CD14-positive monocyte (primary cell): ENCODE data around the gene CUL2. TPM values are rescaled to one million over a fixed set of nuclear protein-coding genes. Genes with fewer than 3 reads are reported as not detected.

ENCODE experiments used
- DNase-seq, 3 donors: peaks; one replicate each; pipeline ENCODE4 v3.0.0-alpha.2; 2011 to 2022
- H2AFZ ChIP-seq: 2 replicates; pipeline ENCODE4 v1.6.0; 2012; ENCODE audit warnings: mild to moderate bottlenecking, low read depth, low read length, inconsistent platforms; ENCODE audit not compliant: insufficient read depth, poor library complexity, severe bottlenecking
- H3K27ac ChIP-seq, 2 donors: 1 replicate in 1 of 2; 2 replicates in 1 of 2; pipeline ENCODE4 v1.5.1; 2012 to 2013; ENCODE audit warnings: low read length in 2 of 2, control low read depth in 1 of 2, inconsistent platforms in 1 of 2, low read depth in 1 of 2, mild to moderate bottlenecking in 1 of 2
- H3K27me3 ChIP-seq, 2 donors: one replicate each; pipeline versions ENCODE4 v1.6.0 to v1.6.1; 2011 to 2013; ENCODE audit warnings: low read length in 2 of 2; ENCODE audit not compliant: control insufficient read depth in 2 of 2, insufficient read depth in 2 of 2
- H3K36me3 ChIP-seq, 2 donors: replicated peaks in 1 of 2; 1 replicate in 1 of 2; 2 replicates in 1 of 2; pipeline versions ENCODE4 v1.5.1 to v1.6.1; 2012 to 2013; ENCODE audit warnings: low read length in 2 of 2, control low read depth in 1 of 2, inconsistent platforms in 1 of 2, mild to moderate bottlenecking in 1 of 2; ENCODE audit not compliant: insufficient read depth in 2 of 2, control insufficient read depth in 1 of 2
- H3K4me1 ChIP-seq, 2 donors: 1 replicate in 1 of 2; 2 replicates in 1 of 2; pipeline versions ENCODE4 v1.5.1 to v1.6.1; 2012 to 2013; ENCODE audit warnings: low read length in 2 of 2, control low read depth in 1 of 2, inconsistent platforms in 1 of 2, mild to moderate bottlenecking in 1 of 2, moderate library complexity in 1 of 2; ENCODE audit not compliant: insufficient read depth in 2 of 2, control insufficient read depth in 1 of 2
- H3K4me2 ChIP-seq: replicated peaks from 2 replicates; pipeline ENCODE3; 2012; ENCODE audit warnings: low read length, moderate library complexity, mild to moderate bottlenecking; ENCODE audit not compliant: poor library complexity, severe bottlenecking; ENCODE audit errors: extremely low read depth
- H3K4me3 ChIP-seq, 3 experiments: fragments of 200-600 bp in 1 of 3; sonication (generic) in 1 of 3; replicated peaks in 1 of 3; 1 replicate in 2 of 3; 2 replicates in 1 of 3; pipeline ENCODE4 v1.5.1; 2011 to 2013; ENCODE audit warnings: low read length in 3 of 3, mild to moderate bottlenecking in 3 of 3, control low read depth in 2 of 3, low read depth in 2 of 3, inconsistent platforms in 1 of 3, moderate library complexity in 1 of 3
- H3K79me2 ChIP-seq: 2 replicates; pipeline ENCODE4 v1.6.0; 2012; ENCODE audit warnings: mild to moderate bottlenecking, control low read depth, inconsistent platforms, low read length, moderate library complexity; ENCODE audit not compliant: insufficient read depth
- H3K9ac ChIP-seq: 2 replicates; pipeline ENCODE4 v1.6.0; 2017; ENCODE audit warnings: low read length, mild to moderate bottlenecking; ENCODE audit not compliant: insufficient read depth, poor library complexity, severe bottlenecking
- H3K9me3 ChIP-seq, 2 donors: replicated peaks in 1 of 2; 1 replicate in 1 of 2; 2 replicates in 1 of 2; pipeline versions ENCODE4 v1.5.1 to v1.6.1; 2012 to 2013; ENCODE audit warnings: low read length in 2 of 2, control low read depth in 1 of 2; ENCODE audit not compliant: control insufficient read depth in 1 of 2, insufficient read depth in 1 of 2
- H4K20me1 ChIP-seq: 2 replicates; pipeline ENCODE4 v1.6.0; 2012; ENCODE audit warnings: mild to moderate bottlenecking, low read length, control low read depth, moderate library complexity; ENCODE audit not compliant: insufficient read depth
- H3K27ac Mint-ChIP-seq, 7 donors: one replicate each; pipeline ENCODE4 v1.8.0; 2020; ENCODE audit warnings: mild to moderate bottlenecking in 7 of 7, mixed read lengths in 7 of 7, moderate library complexity in 6 of 7, inconsistent platforms in 2 of 7
- H3K27me3 Mint-ChIP-seq, 3 donors: one replicate each; pipeline ENCODE4 v1.8.0; 2021 to 2022; ENCODE audit warnings: low read depth in 3 of 3, mild to moderate bottlenecking in 3 of 3, mixed read lengths in 3 of 3, moderate library complexity in 3 of 3, inconsistent platforms in 1 of 3
- H3K36me3 Mint-ChIP-seq, 2 donors: one replicate each; pipeline ENCODE4 v1.8.0; 2020; ENCODE audit warnings: mixed read lengths in 2 of 2, inconsistent platforms in 1 of 2, mild to moderate bottlenecking in 1 of 2
- H3K4me1 Mint-ChIP-seq: one replicate; pipeline ENCODE4 v1.8.0; 2020; ENCODE audit warnings: mild to moderate bottlenecking, mixed read lengths
- H3K4me3 Mint-ChIP-seq, 2 donors: one replicate each; pipeline ENCODE4 v1.8.0; 2020; ENCODE audit warnings: mild to moderate bottlenecking in 2 of 2, mixed read lengths in 2 of 2, moderate library complexity in 1 of 2
- H3K9me3 Mint-ChIP-seq, 7 donors: one replicate each; pipeline ENCODE4 v1.8.0; 2020 to 2022; ENCODE audit warnings: mixed read lengths in 7 of 7, mild to moderate bottlenecking in 6 of 7, moderate library complexity in 6 of 7, inconsistent platforms in 2 of 7
- WGBS: methylation state at CpG from one replicate; pipeline ENCODE4 v1.1.5; 2013; ENCODE audit warnings: missing lambda C conversion rate; ENCODE audit not compliant: insufficient coverage; 5-methylcytosine and 5-hydroxymethylcytosine counted together
- intact Hi-C, 2 donors: fragments of 100-400 bp; cut with micrococcal nuclease; formaldehyde crosslinking; loops; one replicate each; pipeline versions ENCODE4 v1.15.0 to v1.15.1; 2023
- polyA plus RNA-seq, 3 donors: library from polyadenylated mRNA; depleted of rRNA in 1 of 3; unstranded in 2 of 3; stranded (reverse) in 1 of 3; fragments of 300-500 nt in 2 of 3; fragments of >200 nt in 1 of 3; fragmentation: Illumina TruSeq in 2 of 3; gene quantifications; 1 replicate in 2 of 3; 2 replicates in 1 of 3; pipeline ENCODE4 v1.2.3, GENCODE V29; 2012 to 2021
- TF ChIP-seq, protein P1 (sequence below): fragments of 200-600 bp; IDR thresholded peaks from one replicate; pipeline ENCODE4 v1.8.0; 2022; ENCODE audit warnings: antibody characterized with exemption, mild to moderate bottlenecking

CUL2 gene
- polyA plus RNA-seq, 3 donors = 10.2 to 22.8 (median 12.9) TPM

DNA sequence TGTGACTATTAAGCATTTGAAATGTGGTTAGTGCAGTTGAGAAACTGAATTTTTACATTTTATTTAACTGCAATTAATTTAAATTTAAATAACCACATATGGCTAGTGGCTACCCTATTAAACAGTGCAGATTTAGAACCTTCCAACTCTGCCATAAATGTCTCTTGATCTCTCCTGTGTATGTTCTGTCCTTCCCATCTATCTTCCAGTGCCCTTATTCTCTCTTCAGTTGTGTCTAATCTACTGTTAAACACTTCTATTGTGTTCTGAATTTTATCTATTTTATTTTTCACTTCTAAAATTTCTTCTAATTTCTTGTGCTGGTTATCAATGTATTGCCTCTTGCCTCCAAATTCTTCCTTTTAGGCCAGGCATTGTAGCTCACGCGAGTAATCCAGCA lies 105.0 kb downstream of the CUL2 start:
- Histone ChIP-seq H3K27ac (no peak overlapping the region), H3K4me3 (no peak overlapping the region), H3K4me2 (no peak overlapping the region), H3K36me3 (no peaks in the 10 kb centered on the region), H3K9ac (no peak overlapping the region), H3K9me3 (peaks cover 14 to 35% of the 10 kb centered on the region in 2 donors), H2AFZ (no peak overlapping the region), H3K79me2 (no peaks in the 10 kb centered on the region), H3K4me1 (no peaks in the 10 kb centered on the region), H3K27me3 (no peaks in the 10 kb centered on the region), H4K20me1 (no peaks in the 10 kb centered on the region)
- Mint-ChIP-seq H3K27me3 (peaks cover 2 to 7% (median 5%) of the 10 kb centered on the region in 3 donors), H3K4me1 (no peaks in the 10 kb centered on the region), H3K27ac (no peak overlapping the region), H3K36me3 (no peaks in the 10 kb centered on the region), H3K4me3 (no peak overlapping the region), H3K9me3 (peaks cover 11 to 36% (median 31%) of the 10 kb centered on the region in 7 donors)
- intact Hi-C loops = no loop called here
- TF ChIP-seq, protein P1, sequence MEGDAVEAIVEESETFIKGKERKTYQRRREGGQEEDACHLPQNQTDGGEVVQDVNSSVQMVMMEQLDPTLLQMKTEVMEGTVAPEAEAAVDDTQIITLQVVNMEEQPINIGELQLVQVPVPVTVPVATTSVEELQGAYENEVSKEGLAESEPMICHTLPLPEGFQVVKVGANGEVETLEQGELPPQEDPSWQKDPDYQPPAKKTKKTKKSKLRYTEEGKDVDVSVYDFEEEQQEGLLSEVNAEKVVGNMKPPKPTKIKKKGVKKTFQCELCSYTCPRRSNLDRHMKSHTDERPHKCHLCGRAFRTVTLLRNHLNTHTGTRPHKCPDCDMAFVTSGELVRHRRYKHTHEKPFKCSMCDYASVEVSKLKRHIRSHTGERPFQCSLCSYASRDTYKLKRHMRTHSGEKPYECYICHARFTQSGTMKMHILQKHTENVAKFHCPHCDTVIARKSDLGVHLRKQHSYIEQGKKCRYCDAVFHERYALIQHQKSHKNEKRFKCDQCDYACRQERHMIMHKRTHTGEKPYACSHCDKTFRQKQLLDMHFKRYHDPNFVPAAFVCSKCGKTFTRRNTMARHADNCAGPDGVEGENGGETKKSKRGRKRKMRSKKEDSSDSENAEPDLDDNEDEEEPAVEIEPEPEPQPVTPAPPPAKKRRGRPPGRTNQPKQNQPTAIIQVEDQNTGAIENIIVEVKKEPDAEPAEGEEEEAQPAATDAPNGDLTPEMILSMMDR = no peak
- DNase-seq = no peak
- WGBS = 100% methylated on average over 2 of the region's 2 CpGs

DNA sequence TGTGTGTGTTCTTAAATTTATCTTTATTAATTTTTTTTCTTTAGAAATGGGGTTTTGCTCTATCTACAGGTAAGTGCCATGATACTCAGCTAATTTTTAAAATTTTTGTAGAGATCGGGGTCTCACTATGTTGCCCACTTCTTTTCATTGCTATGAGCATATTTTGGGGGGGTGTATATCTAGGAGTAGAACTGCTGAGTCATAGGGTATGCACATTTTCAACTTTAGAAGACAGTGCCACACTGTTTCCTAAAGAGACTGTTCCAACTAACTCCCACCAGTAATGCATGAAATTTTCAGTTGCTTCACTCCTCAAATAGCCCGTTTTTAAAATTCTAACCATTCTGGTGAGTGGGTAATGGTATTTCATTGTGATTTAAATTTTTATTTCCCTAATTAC lies 108.3 kb downstream of the CUL2 start:
- TF ChIP-seq, protein P1 = no peak
- Mint-ChIP-seq H3K36me3 (no peaks in the 10 kb centered on the region), H3K9me3 (peaks cover 16 to 49% (median 38%) of the 10 kb centered on the region in 7 donors), H3K27me3 (peaks cover 5 to 7% (median 5%) of the 10 kb centered on the region in 3 donors), H3K4me1 (no peaks in the 10 kb centered on the region), H3K4me3 (no peak overlapping the region), H3K27ac (no peak overlapping the region)
- Histone ChIP-seq H3K4me1 (no peaks in the 10 kb centered on the region), H3K27ac (no peak overlapping the region), H3K36me3 (no peaks in the 10 kb centered on the region), H3K4me3 (no peak overlapping the region), H2AFZ (no peak overlapping the region), H3K9me3 (peaks cover 14 to 37% of the 10 kb centered on the region in 2 donors), H3K27me3 (no peaks in the 10 kb centered on the region), H3K9ac (no peak overlapping the region), H3K79me2 (no peaks in the 10 kb centered on the region), H3K4me2 (no peak overlapping the region), H4K20me1 (no peaks in the 10 kb centered on the region)
- 83% methylated on average over 1 of the region's 2 CpGs for WGBS
- no peak for DNase-seq
- intact Hi-C loops = no loop called here
